ACC112 (cell line): Measurements from ENCODE around the gene RBM19.

Experiments used
- H2AFZ ChIP-seq: fragments of 200-600 bp; sonication (generic); one replicate; pipeline ENCODE4 v1.6.0; 2017; ENCODE audit warnings: antibody characterized with exemption, low read length; ENCODE audit not compliant: unreplicated experiment
- H3K27ac ChIP-seq: fragments of 200-600 bp; sonication (generic); 2 replicates; pipeline ENCODE4 v1.5.1; 2014; ENCODE audit warnings: low read depth, mild to moderate bottlenecking, antibody characterized with exemption, low read length, moderate library complexity
- H3K27me3 ChIP-seq: fragments of 200-600 bp; sonication (generic); 2 replicates; pipeline ENCODE4 v1.6.1; 2014; ENCODE audit warnings: mild to moderate bottlenecking, antibody characterized with exemption, low read length, moderate library complexity, mixed read lengths; ENCODE audit not compliant: insufficient read depth
- H3K36me3 ChIP-seq: fragments of 200-600 bp; sonication (generic); 2 replicates; pipeline ENCODE4 v1.6.1; 2016; ENCODE audit warnings: mild to moderate bottlenecking, antibody characterized with exemption, low read length, moderate library complexity, mixed read lengths; ENCODE audit not compliant: insufficient read depth
- H3K4me1 ChIP-seq: fragments of 200-600 bp; sonication (generic); one replicate; pipeline ENCODE4 v1.6.1; 2016; ENCODE audit warnings: low read length, mixed read lengths; ENCODE audit not compliant: insufficient read depth, unreplicated experiment, control insufficient read depth
- H3K4me3 ChIP-seq: fragments of 200-600 bp; sonication (generic); 2 replicates; pipeline ENCODE4 v1.5.1; 2014; ENCODE audit warnings: mild to moderate bottlenecking, low read depth, low read length
- H3K79me2 ChIP-seq: fragments of 200-600 bp; sonication (generic); one replicate; pipeline ENCODE4 v1.6.0; 2016; ENCODE audit warnings: low read length; ENCODE audit not compliant: control insufficient read depth, unreplicated experiment, insufficient read depth

The RBM19 gene

GRCh38 chr12:113900716-113901115 is 65.4 kb downstream of the RBM19 start:
- no peaks in the 10 kb centered on the region for H3K79me2 ChIP-seq
- H3K36me3 ChIP-seq, result peaks cover 1% of the 10 kb centered on the region; the same call in 1 of the 2 replicates
- H3K27ac ChIP-seq, result no peak overlapping the region
- H3K4me3 ChIP-seq, result no peak overlapping the region
- no peak overlapping the region for H2AFZ ChIP-seq
- H3K27me3 ChIP-seq, result no peaks in the 10 kb centered on the region
- peaks cover 17% of the 10 kb centered on the region for H3K4me1 ChIP-seq

GRCh38 chr12:113899561-113900471 is 66.3 kb downstream of the RBM19 start:
- H3K36me3 ChIP-seq, result no peaks in the 10 kb centered on the region
- H3K79me2 ChIP-seq, result no peaks in the 10 kb centered on the region
- H3K27me3 ChIP-seq, result no peaks in the 10 kb centered on the region
- H2AFZ ChIP-seq, result no peak overlapping the region
- H3K4me1 ChIP-seq, result peaks cover 17% of the 10 kb centered on the region
- H3K4me3 ChIP-seq, result no peak overlapping the region
- no peak overlapping the region for H3K27ac ChIP-seq

GRCh38 chr12:113899042-113899560 is 67.0 kb downstream of the RBM19 start:
- H3K79me2 ChIP-seq, result no peaks in the 10 kb centered on the region
- no peak overlapping the region for H3K27ac ChIP-seq
- H3K4me3 ChIP-seq, result no peak overlapping the region
- H3K4me1 ChIP-seq, result peaks cover 15% of the 10 kb centered on the region
- no peaks in the 10 kb centered on the region for H3K27me3 ChIP-seq
- no peaks in the 10 kb centered on the region for H3K36me3 ChIP-seq
- H2AFZ ChIP-seq, result no peak overlapping the region

- no peak overlapping the region for H2AFZ ChIP-seq
- no peaks in the 10 kb centered on the region for H3K27me3 ChIP-seq
- H3K27ac ChIP-seq, result no peak overlapping the region
- no peaks in the 10 kb centered on the region for H3K36me3 ChIP-seq
- H3K79me2 ChIP-seq, result no peaks in the 10 kb centered on the region
- peaks cover 9% of the 10 kb centered on the region for H3K4me1 ChIP-seq
- H3K4me3 ChIP-seq, result no peak overlapping the region
Observed at GRCh38 chr12:113898466-113898865, 67.7 kb downstream of the RBM19 start.

- H3K79me2 ChIP-seq, result no peaks in the 10 kb centered on the region
- no peaks in the 10 kb centered on the region for H3K4me1 ChIP-seq
- no peak overlapping the region for H3K4me3 ChIP-seq
- no peaks in the 10 kb centered on the region for H3K27me3 ChIP-seq
- no peak overlapping the region for H2AFZ ChIP-seq
- H3K27ac ChIP-seq, result no peak overlapping the region
- no peaks in the 10 kb centered on the region for H3K36me3 ChIP-seq
Observed at GRCh38 chr12:113897406-113897805, 68.7 kb downstream of the RBM19 start.

GRCh38 chr12:113896841-113897240 is 69.3 kb downstream of the RBM19 start:
- no peak overlapping the region for H3K27ac ChIP-seq

GRCh38 chr12:113896194-113896593 is 69.9 kb downstream of the RBM19 start:
- Histone ChIP-seq H3K27ac (no peak overlapping the region), H3K4me1 (no peaks in the 10 kb centered on the region), H3K27me3 (no peaks in the 10 kb centered on the region), H3K4me3 (no peak overlapping the region), H2AFZ (no peak overlapping the region), H3K36me3 (no peaks in the 10 kb centered on the region), H3K79me2 (no peaks in the 10 kb centered on the region)

More at GRCh38 chr12:113896841-113897240, 69.3 kb downstream of the RBM19 start:
- no peak overlapping the region for H3K4me3 ChIP-seq
- no peaks in the 10 kb centered on the region for H3K79me2 ChIP-seq
- no peak overlapping the region for H2AFZ ChIP-seq
- H3K27me3 ChIP-seq, result no peaks in the 10 kb centered on the region
- H3K36me3 ChIP-seq, result no peaks in the 10 kb centered on the region
- no peaks in the 10 kb centered on the region for H3K4me1 ChIP-seq

- Histone ChIP-seq H3K4me3 (no peak overlapping the region), H3K4me1 (peaks cover 2% of the 10 kb centered on the region), H3K27ac (no peak overlapping the region), H3K27me3 (no peaks in the 10 kb centered on the region), H3K79me2 (no peaks in the 10 kb centered on the region), H2AFZ (no peak overlapping the region), H3K36me3 (no peaks in the 10 kb centered on the region)
Observed at GRCh38 chr12:113895176-113895575, 70.9 kb downstream of the RBM19 start.

GRCh38 chr12:113894697-113895096 is 71.4 kb downstream of the RBM19 start:
- H3K27ac ChIP-seq, result no peak overlapping the region
- no peaks in the 10 kb centered on the region for H3K79me2 ChIP-seq
- H2AFZ ChIP-seq, result no peak overlapping the region
- H3K36me3 ChIP-seq, result no peaks in the 10 kb centered on the region
- peaks cover 2% of the 10 kb centered on the region for H3K4me1 ChIP-seq
- no peak overlapping the region for H3K4me3 ChIP-seq
- H3K27me3 ChIP-seq, result no peaks in the 10 kb centered on the region

- Histone ChIP-seq H3K4me1 (peaks cover 2% of the 10 kb centered on the region), H3K27ac (no peak overlapping the region)
Observed at GRCh38 chr12:113893221-113893620, 72.9 kb downstream of the RBM19 start.

GRCh38 chr12:113892556-113892955 is 73.6 kb downstream of the RBM19 start:
- no peaks in the 10 kb centered on the region for H3K36me3 ChIP-seq
- H3K4me3 ChIP-seq, result no peak overlapping the region
- no peak overlapping the region for H3K27ac ChIP-seq
- H2AFZ ChIP-seq, result no peak overlapping the region
- no peaks in the 10 kb centered on the region for H3K27me3 ChIP-seq
- peaks cover 2% of the 10 kb centered on the region for H3K4me1 ChIP-seq
- no peaks in the 10 kb centered on the region for H3K79me2 ChIP-seq

More at GRCh38 chr12:113893221-113893620, 72.9 kb downstream of the RBM19 start:
- Histone ChIP-seq H3K79me2 (no peaks in the 10 kb centered on the region), H2AFZ (no peak overlapping the region), H3K4me3 (no peak overlapping the region), H3K27me3 (no peaks in the 10 kb centered on the region), H3K36me3 (no peaks in the 10 kb centered on the region)
